Cardiac atrium fibroblast (primary cell): ENCODE measurements around the gene NSL1. TPM values are rescaled to one million over a fixed set of nuclear protein-coding genes. Genes with fewer than 3 reads are reported as not detected.

ENCODE experiments used
- total RNA-seq: library from RNA; depleted of rRNA; stranded (reverse); fragments of >200 nt; gene quantifications from 2 replicates; pipeline ENCODE4 v1.2.3, GENCODE V29; 2015

NSL1 gene, protein sequence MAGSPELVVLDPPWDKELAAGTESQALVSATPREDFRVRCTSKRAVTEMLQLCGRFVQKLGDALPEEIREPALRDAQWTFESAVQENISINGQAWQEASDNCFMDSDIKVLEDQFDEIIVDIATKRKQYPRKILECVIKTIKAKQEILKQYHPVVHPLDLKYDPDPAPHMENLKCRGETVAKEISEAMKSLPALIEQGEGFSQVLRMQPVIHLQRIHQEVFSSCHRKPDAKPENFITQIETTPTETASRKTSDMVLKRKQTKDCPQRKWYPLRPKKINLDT
- total RNA-seq = 17.9 and 33.0 TPM in 2 replicates

DNA sequence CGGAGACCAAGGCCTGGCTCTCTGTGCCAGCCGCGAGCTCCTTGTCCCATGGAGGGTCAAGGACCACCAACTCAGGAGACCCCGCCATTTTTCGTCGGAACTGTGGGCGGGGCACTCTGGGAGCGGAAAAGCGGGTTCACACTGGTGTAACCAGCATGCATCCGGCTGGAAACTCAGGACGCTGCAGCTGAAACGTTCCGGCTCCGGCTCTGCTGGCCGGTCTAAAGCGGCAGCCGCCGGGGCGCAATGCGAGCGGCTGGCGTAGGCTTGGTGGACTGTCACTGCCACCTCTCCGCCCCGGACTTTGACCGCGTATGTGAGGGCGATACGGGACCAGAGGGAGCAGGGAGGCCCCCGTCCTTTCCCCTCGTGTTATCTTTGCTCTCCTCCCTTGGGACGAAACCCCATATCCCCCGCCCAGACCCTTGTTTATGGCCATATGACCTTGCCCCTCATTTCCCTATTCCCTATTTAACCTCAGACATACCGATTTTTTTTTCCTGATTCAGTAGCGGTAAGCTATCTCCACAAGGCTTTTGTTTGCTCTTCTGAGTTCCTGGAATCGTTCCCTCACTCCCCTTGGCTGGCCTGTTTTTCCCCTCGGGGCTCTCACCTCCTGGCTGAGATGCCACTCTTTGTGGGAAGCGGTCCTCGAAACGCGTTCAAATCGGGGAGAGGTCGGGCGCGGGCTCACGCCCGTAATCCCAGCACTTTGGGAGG, at the start of gene NSL1, which contains the start of gene TATDN3:
Gene NSL1 (minus strand): TSS at position 102 of the 720 bp plus-strand sequence. CDS start 14 bp downstream, at position 88.
Gene TATDN3 (plus strand): TSS at position 219 of the 720 bp plus-strand sequence. CDS start 28 bp downstream, at position 247.

DNA sequence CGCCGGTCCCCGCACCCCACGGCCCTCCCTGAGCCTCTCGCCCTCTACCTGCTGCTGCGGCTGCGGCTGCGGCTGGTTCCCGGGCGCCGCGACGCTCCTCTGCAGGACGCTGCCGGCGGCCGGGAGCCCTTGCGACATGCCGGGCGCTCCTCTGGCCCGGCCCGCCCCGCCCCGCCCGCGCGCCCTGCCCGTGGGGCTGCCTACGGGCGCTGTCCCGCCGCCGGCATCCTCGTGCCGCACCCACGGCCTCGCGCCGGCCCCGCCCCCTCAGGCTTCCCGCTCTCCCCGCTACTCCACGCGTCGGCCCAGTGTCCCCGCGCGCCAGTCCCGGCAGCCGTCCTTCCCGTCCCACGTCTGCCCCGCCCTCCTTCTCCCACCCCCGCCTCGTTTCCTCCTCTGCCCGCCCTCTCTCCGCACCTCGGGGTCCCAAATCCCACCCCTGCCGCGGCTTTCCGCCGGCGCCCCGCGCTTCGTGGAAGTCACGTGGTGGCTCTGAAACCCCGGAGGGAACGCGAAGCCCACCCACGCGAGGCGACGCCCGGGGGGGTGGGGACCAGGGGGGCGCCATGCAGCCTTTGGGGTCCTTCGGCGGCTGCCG, 91.9 kb downstream of the NSL1 start, which contains the start of gene BATF3:
Gene BATF3 (minus strand): TSS at position 216 of the 598 bp plus-strand sequence. CDS start 78 bp downstream, at position 138.

Other genes starting within 250 kb of the NSL1 start
- 4.0 and 6.3 TPM in 2 replicates for gene ATF3, start 183.0 kb downstream of the NSL1 start, total RNA-seq
- not detected in 2 replicates for gene BATF3, start 91.9 kb downstream of the NSL1 start, total RNA-seq
- gene TATDN3, start 117 bp upstream of the NSL1 start, total RNA-seq = 7.8 and 12.8 TPM in 2 replicates
- gene SPATA45, start 55.9 kb upstream of the NSL1 start, total RNA-seq = not detected in 2 replicates
- 7.6 and 7.8 TPM in 2 replicates for gene FLVCR1, start 66.5 kb upstream of the NSL1 start, total RNA-seq
- gene VASH2, start 158.8 kb upstream of the NSL1 start, total RNA-seq = 2.1 TPM in 1 of 2 replicates, not detected in the other
- gene ANGEL2, start 224.1 kb upstream of the NSL1 start, total RNA-seq = 16.2 and 19.1 TPM in 2 replicates